Breast epithelium (tissue), 3 donors: Measurements from ENCODE around the gene OR51B6.

Source experiments
- CTCF ChIP-seq, 3 donors: fragments of 450-650 bp; IDR thresholded peaks; one replicate each; pipeline ENCODE4 v1.5.1; 2016 to 2017; ENCODE audit warnings: antibody characterized with exemption in 3 of 3, mild to moderate bottlenecking in 3 of 3, moderate library complexity in 3 of 3
- POLR2AphosphoS5 ChIP-seq, 3 donors: sonication (generic); formaldehyde crosslinking; IDR thresholded peaks; one replicate each; pipeline ENCODE4 v1.6.1; 2017; ENCODE audit warnings: antibody characterized with exemption in 3 of 3

- TF ChIP-seq CTCF (IDR thresholded peaks at IDR 0.05) (no peak), POLR2AphosphoS5 (IDR thresholded peaks at IDR 0.05) (no peak)
Observed at GRCh38 chr11:5343474-5344335, 7.6 kb upstream of the OR51B6 start, which contains the start of gene OR51B5.
